Measurements from ENCODE around the gene C1QA. TPM values are rescaled to one million over a fixed set of nuclear protein-coding genes. Genes with fewer than 3 reads are reported as not detected.

The C1QA gene
- polyA plus RNA-seq, 1 of the 3 experiments (the other 2 are of a cell fraction), result not detected

DNA sequence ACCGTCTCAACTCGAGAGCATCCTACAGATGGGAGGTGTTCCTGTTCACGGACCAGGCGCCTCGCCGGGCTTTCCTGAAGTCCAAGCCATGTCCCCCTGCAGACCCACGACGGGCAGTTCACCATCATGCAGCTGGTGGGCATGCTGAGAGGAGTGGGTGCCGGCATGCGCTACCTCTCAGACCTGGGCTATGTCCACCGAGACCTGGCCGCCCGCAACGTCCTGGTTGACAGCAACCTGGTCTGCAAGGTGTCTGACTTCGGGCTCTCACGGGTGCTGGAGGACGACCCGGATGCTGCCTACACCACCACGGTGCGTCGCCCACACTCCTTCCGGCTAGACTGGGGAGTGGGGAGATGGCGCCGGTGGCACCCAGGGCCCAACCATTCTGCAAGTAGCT, 37.7 kb upstream of the C1QA start:
- Histone ChIP-seq H2AFZ (ENCODE audit: low read depth) (no peak overlapping the region), H3K4me2 (no peak overlapping the region), H3K9ac (no peak overlapping the region), H3K79me2 (ENCODE audit: insufficient read depth) (no peaks in the 10 kb centered on the region), H3K9me3 (no peaks in the 10 kb centered on the region), H3K27ac (ENCODE audit: low read depth in 2 of 2, low read length in 1 of 2) (no peak overlapping the region), H3K27me3 (ENCODE audit: insufficient read depth) (peaks cover 3% of the 10 kb centered on the region; the same call in 1 of the 2 replicates), H4K20me1 (ENCODE audit: insufficient read depth) (no peaks in the 10 kb centered on the region), H3K9me2 (no peaks in the 10 kb centered on the region), H3K4me3 (ENCODE audit: low read depth in 2 of 2, low read length in 1 of 2) (no peak overlapping the region), H3F3A (replicated peaks; ENCODE audit: insufficient read depth) (no peaks in the 10 kb centered on the region), H3K4me1 (ENCODE audit: control insufficient read depth in 1 of 2, insufficient read depth in 2 of 2, low read depth in 1 of 2, low read length in 1 of 2) (peaks cover 0 to 6% of the 10 kb centered on the region in 2 experiments; a peak in 1 of 4 replicates), H3K36me3 (replicated peaks in 1 of 2; ENCODE audit: control insufficient read depth in 1 of 2, insufficient read depth in 2 of 2, low read length in 1 of 2) (no peaks in the 10 kb centered on the region)
- CTCF ChIA-PET, result interaction anchor here (0.9 to 1.1 kb wide), 3 partner anchors 13 to 71 kb away, joined by 3 read pairs; no protein-coding TSS in a partner anchor
- no peak for DNase-seq
- POLR2A ChIA-PET, result no interaction called here
- WGBS (ENCODE audit: low lambda C conversion rate), result 49% methylated on average over 6 of the region's 24 CpGs
- TF ChIP-seq SMC3 (IDR thresholded peaks at IDR 0.05; ENCODE audit: low read depth, low read length) (no peak), ELF1 (IDR thresholded peaks at IDR 0.05) (no peak), RCOR1 (IDR thresholded peaks at IDR 0.05; ENCODE audit: low read length) (no peak), RXRA (IDR thresholded peaks at IDR 0.05; ENCODE audit: borderline replicate concordance, low read depth) (no peak), RAD21 (IDR thresholded peaks at IDR 0.05; ENCODE audit: low read length) (no peak), MEF2A (IDR thresholded peaks at IDR 0.05; ENCODE audit: borderline replicate concordance, low read depth) (no peak), TEAD4 (IDR thresholded peaks at IDR 0.05; ENCODE audit: borderline replicate concordance, insufficient read depth) (no peak), NFIC (IDR thresholded peaks at IDR 0.05; ENCODE audit: borderline replicate concordance) (no peak), JUND (IDR thresholded peaks at IDR 0.05) (no peak)
- TF ChIP-seq, protein P1, sequence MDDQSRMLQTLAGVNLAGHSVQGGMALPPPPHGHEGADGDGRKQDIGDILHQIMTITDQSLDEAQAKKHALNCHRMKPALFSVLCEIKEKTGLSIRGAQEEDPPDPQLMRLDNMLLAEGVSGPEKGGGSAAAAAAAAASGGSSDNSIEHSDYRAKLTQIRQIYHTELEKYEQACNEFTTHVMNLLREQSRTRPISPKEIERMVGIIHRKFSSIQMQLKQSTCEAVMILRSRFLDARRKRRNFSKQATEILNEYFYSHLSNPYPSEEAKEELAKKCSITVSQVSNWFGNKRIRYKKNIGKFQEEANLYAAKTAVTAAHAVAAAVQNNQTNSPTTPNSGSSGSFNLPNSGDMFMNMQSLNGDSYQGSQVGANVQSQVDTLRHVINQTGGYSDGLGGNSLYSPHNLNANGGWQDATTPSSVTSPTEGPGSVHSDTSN (IDR thresholded peaks at IDR 0.05), result no peak
- TF ChIP-seq, protein P2, sequence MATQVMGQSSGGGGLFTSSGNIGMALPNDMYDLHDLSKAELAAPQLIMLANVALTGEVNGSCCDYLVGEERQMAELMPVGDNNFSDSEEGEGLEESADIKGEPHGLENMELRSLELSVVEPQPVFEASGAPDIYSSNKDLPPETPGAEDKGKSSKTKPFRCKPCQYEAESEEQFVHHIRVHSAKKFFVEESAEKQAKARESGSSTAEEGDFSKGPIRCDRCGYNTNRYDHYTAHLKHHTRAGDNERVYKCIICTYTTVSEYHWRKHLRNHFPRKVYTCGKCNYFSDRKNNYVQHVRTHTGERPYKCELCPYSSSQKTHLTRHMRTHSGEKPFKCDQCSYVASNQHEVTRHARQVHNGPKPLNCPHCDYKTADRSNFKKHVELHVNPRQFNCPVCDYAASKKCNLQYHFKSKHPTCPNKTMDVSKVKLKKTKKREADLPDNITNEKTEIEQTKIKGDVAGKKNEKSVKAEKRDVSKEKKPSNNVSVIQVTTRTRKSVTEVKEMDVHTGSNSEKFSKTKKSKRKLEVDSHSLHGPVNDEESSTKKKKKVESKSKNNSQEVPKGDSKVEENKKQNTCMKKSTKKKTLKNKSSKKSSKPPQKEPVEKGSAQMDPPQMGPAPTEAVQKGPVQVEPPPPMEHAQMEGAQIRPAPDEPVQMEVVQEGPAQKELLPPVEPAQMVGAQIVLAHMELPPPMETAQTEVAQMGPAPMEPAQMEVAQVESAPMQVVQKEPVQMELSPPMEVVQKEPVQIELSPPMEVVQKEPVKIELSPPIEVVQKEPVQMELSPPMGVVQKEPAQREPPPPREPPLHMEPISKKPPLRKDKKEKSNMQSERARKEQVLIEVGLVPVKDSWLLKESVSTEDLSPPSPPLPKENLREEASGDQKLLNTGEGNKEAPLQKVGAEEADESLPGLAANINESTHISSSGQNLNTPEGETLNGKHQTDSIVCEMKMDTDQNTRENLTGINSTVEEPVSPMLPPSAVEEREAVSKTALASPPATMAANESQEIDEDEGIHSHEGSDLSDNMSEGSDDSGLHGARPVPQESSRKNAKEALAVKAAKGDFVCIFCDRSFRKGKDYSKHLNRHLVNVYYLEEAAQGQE (IDR thresholded peaks at IDR 0.05; ENCODE audit: low read depth, low read length), result no peak
- TF ChIP-seq, protein P3, sequence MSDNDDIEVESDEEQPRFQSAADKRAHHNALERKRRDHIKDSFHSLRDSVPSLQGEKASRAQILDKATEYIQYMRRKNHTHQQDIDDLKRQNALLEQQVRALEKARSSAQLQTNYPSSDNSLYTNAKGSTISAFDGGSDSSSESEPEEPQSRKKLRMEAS (IDR thresholded peaks at IDR 0.05; ENCODE audit: low read depth), result no peak
- TF ChIP-seq, protein P4, sequence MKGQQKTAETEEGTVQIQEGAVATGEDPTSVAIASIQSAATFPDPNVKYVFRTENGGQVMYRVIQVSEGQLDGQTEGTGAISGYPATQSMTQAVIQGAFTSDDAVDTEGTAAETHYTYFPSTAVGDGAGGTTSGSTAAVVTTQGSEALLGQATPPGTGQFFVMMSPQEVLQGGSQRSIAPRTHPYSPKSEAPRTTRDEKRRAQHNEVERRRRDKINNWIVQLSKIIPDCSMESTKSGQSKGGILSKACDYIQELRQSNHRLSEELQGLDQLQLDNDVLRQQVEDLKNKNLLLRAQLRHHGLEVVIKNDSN (IDR thresholded peaks at IDR 0.05; ENCODE audit: borderline replicate concordance, low read depth), result no peak
